ENCODE results near the gene ALLC. TPM values are rescaled to one million over a fixed set of nuclear protein-coding genes. Genes with fewer than 3 reads are reported as not detected.
"Not testable (repeated sequence)": the region's sequence is repeated elsewhere in the genome, so short reads cannot be mapped to it uniquely, and the experiment has no call there.

The ALLC gene
- total RNA-seq = not detected in 3 replicates
- long read RNA-seq = 0 reads

- no peak for DNase-seq (ENCODE audit: low spot score)
- no peaks in the 10 kb centered on the region for H3K9me3 Mint-ChIP-seq (ENCODE audit: low read depth)
- peaks cover 16% of the 10 kb centered on the region for H3K4me1 Mint-ChIP-seq (ENCODE audit: low read depth)
- peak within 1 kb of the TSS; percentile 8 for H3K27ac Mint-ChIP-seq (ENCODE audit: unreplicated experiment)
- H3K27me3 Mint-ChIP-seq (ENCODE audit: low read depth) = peaks cover 5% of the 10 kb centered on the region
- TF ChIP-seq, protein P1, sequence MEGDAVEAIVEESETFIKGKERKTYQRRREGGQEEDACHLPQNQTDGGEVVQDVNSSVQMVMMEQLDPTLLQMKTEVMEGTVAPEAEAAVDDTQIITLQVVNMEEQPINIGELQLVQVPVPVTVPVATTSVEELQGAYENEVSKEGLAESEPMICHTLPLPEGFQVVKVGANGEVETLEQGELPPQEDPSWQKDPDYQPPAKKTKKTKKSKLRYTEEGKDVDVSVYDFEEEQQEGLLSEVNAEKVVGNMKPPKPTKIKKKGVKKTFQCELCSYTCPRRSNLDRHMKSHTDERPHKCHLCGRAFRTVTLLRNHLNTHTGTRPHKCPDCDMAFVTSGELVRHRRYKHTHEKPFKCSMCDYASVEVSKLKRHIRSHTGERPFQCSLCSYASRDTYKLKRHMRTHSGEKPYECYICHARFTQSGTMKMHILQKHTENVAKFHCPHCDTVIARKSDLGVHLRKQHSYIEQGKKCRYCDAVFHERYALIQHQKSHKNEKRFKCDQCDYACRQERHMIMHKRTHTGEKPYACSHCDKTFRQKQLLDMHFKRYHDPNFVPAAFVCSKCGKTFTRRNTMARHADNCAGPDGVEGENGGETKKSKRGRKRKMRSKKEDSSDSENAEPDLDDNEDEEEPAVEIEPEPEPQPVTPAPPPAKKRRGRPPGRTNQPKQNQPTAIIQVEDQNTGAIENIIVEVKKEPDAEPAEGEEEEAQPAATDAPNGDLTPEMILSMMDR (IDR thresholded peaks at IDR 0.05) = no peak
- no peak within 1 kb of the TSS for H3K4me3 Mint-ChIP-seq (ENCODE audit: unreplicated experiment)
- H3K36me3 Mint-ChIP-seq (ENCODE audit: low read depth) = no peaks in the 10 kb centered on the region
Measured at GRCh38 chr2:3657881-3658280, at the start of gene ALLC. ALLC (plus strand) TSS chr2:3658200; CDS start chr2:3671158, 12,958 bp downstream.

- DNase-seq (ENCODE audit: low spot score) = peak; percentile 61
- TF ChIP-seq, protein P1 (IDR thresholded peaks at IDR 0.05) = no peak
- Mint-ChIP-seq H3K9me3 (ENCODE audit: low read depth) (no peaks in the 10 kb centered on the region), H3K36me3 (ENCODE audit: low read depth) (no peaks in the 10 kb centered on the region), H3K4me1 (ENCODE audit: low read depth) (no peaks in the 10 kb centered on the region), H3K27me3 (ENCODE audit: low read depth) (peaks cover 12% of the 10 kb centered on the region), H3K27ac (ENCODE audit: unreplicated experiment) (no peak overlapping the region), H3K4me3 (ENCODE audit: unreplicated experiment) (no peak overlapping the region)
Measured at GRCh38 chr2:3608373-3609278, 49.4 kb upstream of the ALLC start.

- not testable (repeated sequence) for H3K36me3 Mint-ChIP-seq (ENCODE audit: low read depth); DNase-seq (ENCODE audit: low spot score); H3K4me1 Mint-ChIP-seq (ENCODE audit: low read depth); H3K27ac Mint-ChIP-seq (ENCODE audit: unreplicated experiment); H3K4me3 Mint-ChIP-seq (ENCODE audit: unreplicated experiment); H3K9me3 Mint-ChIP-seq (ENCODE audit: low read depth)
- peaks cover 12% of the 10 kb centered on the region for H3K27me3 Mint-ChIP-seq (ENCODE audit: low read depth)
Measured at GRCh38 chr2:3609279-3609673, 48.7 kb upstream of the ALLC start.

- no peak overlapping the region for H3K4me3 Mint-ChIP-seq (ENCODE audit: unreplicated experiment)
- peaks cover 12% of the 10 kb centered on the region for H3K27me3 Mint-ChIP-seq (ENCODE audit: low read depth)
- no peaks in the 10 kb centered on the region for H3K36me3 Mint-ChIP-seq (ENCODE audit: low read depth)
- peaks cover 3% of the 10 kb centered on the region for H3K9me3 Mint-ChIP-seq (ENCODE audit: low read depth)
- TF ChIP-seq, protein P1 (IDR thresholded peaks at IDR 0.05) = no peak
- peak; percentile 55 for DNase-seq (ENCODE audit: low spot score)
- no peaks in the 10 kb centered on the region for H3K4me1 Mint-ChIP-seq (ENCODE audit: low read depth)
- H3K27ac Mint-ChIP-seq (ENCODE audit: unreplicated experiment) = no peak overlapping the region
Measured at GRCh38 chr2:3610415-3610814, 47.6 kb upstream of the ALLC start.

- no peaks in the 10 kb centered on the region for H3K36me3 Mint-ChIP-seq (ENCODE audit: low read depth)
- H3K27ac Mint-ChIP-seq (ENCODE audit: unreplicated experiment) = no peak overlapping the region
- no peaks in the 10 kb centered on the region for H3K4me1 Mint-ChIP-seq (ENCODE audit: low read depth)
- DNase-seq (ENCODE audit: low spot score) = peak; percentile 64
- H3K4me3 Mint-ChIP-seq (ENCODE audit: unreplicated experiment) = no peak overlapping the region
- TF ChIP-seq, protein P1 (IDR thresholded peaks at IDR 0.05) = no peak
- peaks cover 12% of the 10 kb centered on the region for H3K27me3 Mint-ChIP-seq (ENCODE audit: low read depth)
- peaks cover 3% of the 10 kb centered on the region for H3K9me3 Mint-ChIP-seq (ENCODE audit: low read depth)
Measured at GRCh38 chr2:3610881-3611505, 47.0 kb upstream of the ALLC start.
